GM19193 (cell line): ENCODE measurements around the gene IQCC.

Source experiments
- POLR2A ChIP-seq: IDR thresholded peaks from 4 replicates; pipeline ENCODE4 v1.6.1; 2011; ENCODE audit not compliant: insufficient read depth, insufficient read length; ENCODE audit errors: extremely low read depth

IQCC gene

GRCh38 chr1:32187850-32188249 is 17.6 kb upstream of the IQCC start:
- no peak for TF ChIP-seq POLR2A

GRCh38 chr1:32192220-32192948 is 13.1 kb upstream of the IQCC start:
- no peak for TF ChIP-seq POLR2A

- TF ChIP-seq POLR2A, result no peak
These were observed 10.5 kb upstream of the IQCC start for GRCh38 chr1:32194984-32195383.

- no peak for TF ChIP-seq POLR2A
These were observed 9.9 kb upstream of the IQCC start for GRCh38 chr1:32195531-32195930.

GRCh38 chr1:32195972-32196823 is 9.3 kb upstream of the IQCC start:
- no peak for TF ChIP-seq POLR2A

- peak; percentile 13 for TF ChIP-seq POLR2A
These were observed 8.4 kb upstream of the IQCC start for GRCh38 chr1:32197074-32197473.

- no peak for TF ChIP-seq POLR2A
These were observed 7.6 kb upstream of the IQCC start for GRCh38 chr1:32197837-32198236.

GRCh38 chr1:32198237-32199042 is 7.0 kb upstream of the IQCC start:
- TF ChIP-seq POLR2A, result no peak

GRCh38 chr1:32199043-32199716 is 6.3 kb upstream of the IQCC start:
- no peak for TF ChIP-seq POLR2A

GRCh38 chr1:32199717-32200072 is 5.8 kb upstream of the IQCC start:
- no peak for TF ChIP-seq POLR2A

- no peak for TF ChIP-seq POLR2A
These were observed 5.1 kb upstream of the IQCC start, which contains the start of gene CCDC28B for GRCh38 chr1:32200226-32201010. Gene CCDC28B (plus strand): TSS chr1:32200595. CDS start chr1:32201936, 1,341 bp downstream.

GRCh38 chr1:32201011-32201855 is 4.2 kb upstream of the IQCC start:
- TF ChIP-seq POLR2A, result peak; percentile 12

- TF ChIP-seq POLR2A, result no peak
These were observed 519 bp upstream of the IQCC start for GRCh38 chr1:32204943-32205361.

- no peak for TF ChIP-seq POLR2A
These were observed 3.0 kb downstream of the IQCC start for GRCh38 chr1:32208469-32208868.

- no peak for TF ChIP-seq POLR2A
These were observed 3.4 kb downstream of the IQCC start, which contains the start of gene DCDC2B for GRCh38 chr1:32208891-32209328. Gene DCDC2B (plus strand): TSS chr1:32209089. CDS start chr1:32209094, 5 bp downstream.
